Neural crest cell (in vitro differentiated cells): ENCODE results near the gene FFAR3. TPM values are rescaled to one million over a fixed set of nuclear protein-coding genes. Genes with fewer than 3 reads are reported as not detected.
"Not testable (repeated sequence)": the region's sequence is repeated elsewhere in the genome, so short reads cannot be mapped to it uniquely, and the experiment has no call there.

Experiments used
- DNase-seq: peaks from one replicate; pipeline ENCODE4 v3.0.0; 2021; ENCODE audit warnings: low read depth, mixed read lengths, low spot score
- H3K27ac Mint-ChIP-seq: one replicate; pipeline ENCODE4 v1.8.0; 2021; ENCODE audit warnings: mild to moderate bottlenecking, mixed read lengths; ENCODE audit not compliant: unreplicated experiment
- H3K27me3 Mint-ChIP-seq: 2 replicates; pipeline ENCODE4 v1.8.0; 2021; ENCODE audit warnings: low read depth, mild to moderate bottlenecking, mixed read lengths
- H3K36me3 Mint-ChIP-seq: 2 replicates; pipeline ENCODE4 v1.8.0; 2021; ENCODE audit warnings: low read depth, mild to moderate bottlenecking, mixed read lengths
- H3K4me1 Mint-ChIP-seq: 2 replicates; pipeline ENCODE4 v1.8.0; 2021; ENCODE audit warnings: mixed read lengths
- H3K4me3 Mint-ChIP-seq: one replicate; pipeline ENCODE4 v1.8.0; 2021; ENCODE audit warnings: mild to moderate bottlenecking, mixed read lengths
- H3K9me3 Mint-ChIP-seq: 2 replicates; pipeline ENCODE4 v1.8.0; 2021; ENCODE audit warnings: mixed read lengths
- total RNA-seq: library from RNA; stranded (reverse); gene quantifications from 2 replicates; pipeline ENCODE4 v1.2.1, GENCODE V29; 2021
- TF ChIP-seq, protein P1 (sequence below): fragments of 200-600 bp; sonication (generic); conservative IDR thresholded peaks from 2 replicates; pipeline ENCODE4 v1.5.0; 2021; ENCODE audit warnings: antibody characterized with exemption, mild to moderate bottlenecking

FFAR3 gene
- total RNA-seq, 1 donor from 2014 or later = not detected

DNA sequence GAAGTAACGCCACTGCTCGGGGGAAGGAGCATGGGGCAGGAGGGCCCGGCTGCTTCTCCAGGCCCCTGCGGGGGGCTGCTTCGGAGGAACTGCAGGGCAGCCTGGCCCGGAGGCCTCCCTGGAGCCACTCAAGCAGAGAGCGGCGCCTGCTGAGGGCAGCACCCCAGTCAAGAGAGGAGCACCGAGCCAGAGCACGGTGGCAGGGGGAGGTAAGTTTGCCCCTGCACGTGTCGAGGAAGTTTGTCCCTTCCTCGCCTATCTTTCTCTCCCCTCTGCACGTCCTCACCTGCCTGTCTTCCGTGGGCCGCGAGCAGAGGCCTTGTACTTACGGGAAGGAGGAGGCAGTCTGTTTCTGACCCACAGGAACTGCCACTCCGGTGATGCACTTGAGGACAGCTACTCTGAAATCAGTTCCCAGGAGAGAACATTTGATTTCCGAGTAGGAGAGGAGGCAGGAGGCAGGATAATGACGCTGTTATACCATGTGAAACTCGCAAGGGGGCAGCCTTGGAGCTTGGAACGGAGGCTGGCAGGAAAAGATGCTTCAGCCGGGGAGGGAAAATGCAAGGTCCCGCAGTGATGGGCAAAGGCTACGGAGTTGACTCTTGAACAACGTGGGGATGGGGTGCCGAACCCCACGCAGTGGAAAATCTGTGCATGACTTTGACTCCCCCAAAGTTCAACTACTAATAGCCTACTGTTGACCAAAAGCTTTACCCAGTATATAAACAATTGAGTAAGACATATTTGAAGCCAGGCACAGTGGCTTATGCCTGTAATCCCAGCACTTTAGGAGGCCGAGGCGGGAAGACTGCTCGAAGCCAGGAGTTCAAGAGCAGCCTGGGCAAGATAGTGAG, 5.6 kb upstream of the FFAR3 start:
- H3K36me3 Mint-ChIP-seq = no peaks in the 10 kb centered on the region
- no peak overlapping the region for H3K27ac Mint-ChIP-seq
- H3K27me3 Mint-ChIP-seq = peaks cover 29% of the 10 kb centered on the region
- no peak overlapping the region for H3K4me3 Mint-ChIP-seq
- H3K4me1 Mint-ChIP-seq = no peaks in the 10 kb centered on the region
- H3K9me3 Mint-ChIP-seq = no peaks in the 10 kb centered on the region
- DNase-seq = peak; percentile 69
- TF ChIP-seq, protein P1, sequence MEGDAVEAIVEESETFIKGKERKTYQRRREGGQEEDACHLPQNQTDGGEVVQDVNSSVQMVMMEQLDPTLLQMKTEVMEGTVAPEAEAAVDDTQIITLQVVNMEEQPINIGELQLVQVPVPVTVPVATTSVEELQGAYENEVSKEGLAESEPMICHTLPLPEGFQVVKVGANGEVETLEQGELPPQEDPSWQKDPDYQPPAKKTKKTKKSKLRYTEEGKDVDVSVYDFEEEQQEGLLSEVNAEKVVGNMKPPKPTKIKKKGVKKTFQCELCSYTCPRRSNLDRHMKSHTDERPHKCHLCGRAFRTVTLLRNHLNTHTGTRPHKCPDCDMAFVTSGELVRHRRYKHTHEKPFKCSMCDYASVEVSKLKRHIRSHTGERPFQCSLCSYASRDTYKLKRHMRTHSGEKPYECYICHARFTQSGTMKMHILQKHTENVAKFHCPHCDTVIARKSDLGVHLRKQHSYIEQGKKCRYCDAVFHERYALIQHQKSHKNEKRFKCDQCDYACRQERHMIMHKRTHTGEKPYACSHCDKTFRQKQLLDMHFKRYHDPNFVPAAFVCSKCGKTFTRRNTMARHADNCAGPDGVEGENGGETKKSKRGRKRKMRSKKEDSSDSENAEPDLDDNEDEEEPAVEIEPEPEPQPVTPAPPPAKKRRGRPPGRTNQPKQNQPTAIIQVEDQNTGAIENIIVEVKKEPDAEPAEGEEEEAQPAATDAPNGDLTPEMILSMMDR = peak; percentile 85

DNA sequence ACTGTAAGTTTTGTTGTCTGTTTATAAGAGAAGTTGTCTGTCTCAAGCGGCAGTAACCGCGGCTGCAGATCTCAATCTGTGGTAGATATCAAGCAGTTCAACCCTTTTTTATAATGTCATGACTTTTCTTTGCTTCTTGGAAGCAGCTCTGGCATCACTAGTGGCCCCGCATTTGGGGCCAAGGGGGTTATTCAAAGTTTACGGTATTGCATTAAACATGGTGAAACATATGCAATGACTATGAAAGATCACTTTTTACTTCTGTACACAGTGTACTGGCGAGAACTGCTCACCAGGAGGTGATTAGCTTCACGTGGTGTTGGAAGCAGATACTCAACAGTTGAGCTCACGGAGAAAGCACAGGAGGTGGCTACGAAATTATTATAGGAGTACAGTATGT, 4.6 kb upstream of the FFAR3 start:
- Mint-ChIP-seq H3K36me3 (no peaks in the 10 kb centered on the region), H3K4me1 (no peaks in the 10 kb centered on the region), H3K9me3 (no peaks in the 10 kb centered on the region), H3K4me3 (no peak overlapping the region), H3K27me3 (peaks cover 20% of the 10 kb centered on the region), H3K27ac (no peak overlapping the region)
- DNase-seq = no peak
- TF ChIP-seq, protein P1 = no peak

DNA sequence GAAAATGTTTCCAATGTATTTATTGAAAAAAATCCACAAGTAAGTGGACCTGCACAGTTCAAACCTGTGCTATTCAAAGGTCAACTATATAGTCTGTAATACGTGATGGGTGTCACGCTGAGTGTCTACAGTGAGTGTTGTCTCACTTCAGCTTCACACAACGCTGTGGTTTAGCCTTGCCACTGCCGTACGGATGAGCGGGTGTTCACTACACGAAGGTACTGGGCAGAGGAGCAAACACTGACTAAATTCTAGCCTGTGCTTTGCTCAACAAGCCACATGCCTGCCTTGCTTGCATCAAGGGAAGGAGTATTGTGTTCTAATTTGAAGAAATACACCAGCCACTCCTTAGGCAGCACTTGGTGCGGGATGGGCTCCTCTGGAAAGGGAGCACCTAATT, 3.4 kb upstream of the FFAR3 start:
- Mint-ChIP-seq H3K27ac (no peak overlapping the region), H3K4me1 (no peaks in the 10 kb centered on the region), H3K9me3 (no peaks in the 10 kb centered on the region), H3K36me3 (no peaks in the 10 kb centered on the region), H3K27me3 (peaks cover 9% of the 10 kb centered on the region), H3K4me3 (no peak overlapping the region)
- TF ChIP-seq, protein P1 = no peak
- no peak for DNase-seq

GRCh38 chr19:35355791-35356460, 2.3 kb upstream of the FFAR3 start:
- no peak for DNase-seq
- TF ChIP-seq, protein P1 = no peak
- no peak overlapping the region for H3K27ac Mint-ChIP-seq
- no peaks in the 10 kb centered on the region for H3K36me3 Mint-ChIP-seq
- H3K4me3 Mint-ChIP-seq = no peak overlapping the region
- H3K4me1 Mint-ChIP-seq = no peaks in the 10 kb centered on the region
- peaks cover 9% of the 10 kb centered on the region for H3K27me3 Mint-ChIP-seq
- no peaks in the 10 kb centered on the region for H3K9me3 Mint-ChIP-seq

- not testable (repeated sequence) for H3K36me3 Mint-ChIP-seq, H3K27me3 Mint-ChIP-seq, DNase-seq, H3K9me3 Mint-ChIP-seq, H3K4me1 Mint-ChIP-seq, H3K4me3 Mint-ChIP-seq, H3K27ac Mint-ChIP-seq
Measured at GRCh38 chr19:35358834-35359233, 574 bp downstream of the FFAR3 start.

DNA sequence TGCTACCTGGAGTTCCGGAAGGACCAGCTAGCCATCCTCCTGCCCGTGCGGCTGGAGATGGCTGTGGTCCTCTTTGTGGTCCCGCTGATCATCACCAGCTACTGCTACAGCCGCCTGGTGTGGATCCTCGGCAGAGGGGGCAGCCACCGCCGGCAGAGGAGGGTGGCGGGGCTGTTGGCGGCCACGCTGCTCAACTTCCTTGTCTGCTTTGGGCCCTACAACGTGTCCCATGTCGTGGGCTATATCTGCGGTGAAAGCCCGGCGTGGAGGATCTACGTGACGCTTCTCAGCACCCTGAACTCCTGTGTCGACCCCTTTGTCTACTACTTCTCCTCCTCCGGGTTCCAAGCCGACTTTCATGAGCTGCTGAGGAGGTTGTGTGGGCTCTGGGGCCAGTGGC, 1.1 kb downstream of the FFAR3 start:
- H3K4me1 Mint-ChIP-seq, H3K36me3 Mint-ChIP-seq: not testable (repeated sequence)

DNA sequence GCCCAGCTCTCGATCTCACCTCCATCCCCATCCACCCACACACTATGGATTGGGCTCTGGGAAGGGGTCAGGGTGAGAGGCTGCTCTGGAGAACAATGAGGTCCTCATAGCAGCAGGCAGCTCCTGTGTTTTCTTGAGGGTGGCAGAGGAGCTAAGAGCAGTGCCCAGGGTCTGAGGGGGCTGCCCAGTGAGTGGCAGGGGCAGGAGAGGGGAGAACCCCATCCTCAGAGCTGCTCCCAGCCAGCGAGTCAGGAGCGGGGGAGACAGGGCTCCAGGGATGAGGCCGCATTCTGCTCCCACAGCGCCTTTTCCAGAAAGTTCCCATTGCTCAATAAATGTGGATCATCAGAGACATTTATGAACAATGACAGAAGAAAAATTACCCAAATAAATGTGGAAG, 1.8 kb downstream of the FFAR3 start:
- H3K27ac Mint-ChIP-seq, H3K9me3 Mint-ChIP-seq, H3K36me3 Mint-ChIP-seq, DNase-seq, H3K4me3 Mint-ChIP-seq, H3K27me3 Mint-ChIP-seq, H3K4me1 Mint-ChIP-seq: not testable (repeated sequence)

More for the DNA sequence above, 1.1 kb downstream of the FFAR3 start:
- H3K4me3 Mint-ChIP-seq, DNase-seq, H3K27ac Mint-ChIP-seq, H3K9me3 Mint-ChIP-seq, H3K27me3 Mint-ChIP-seq: not testable (repeated sequence)
